Hepatocyte (in vitro differentiated cells): Measurements from ENCODE around the gene CDADC1.

Experiments
- CTCF ChIP-seq: fragments of 200-600 bp; sonication (generic); IDR thresholded peaks from 2 replicates; pipeline ENCODE4 v1.5.1; 2016; ENCODE audit warnings: antibody characterized with exemption, mild to moderate bottlenecking; ENCODE audit not compliant: poor library complexity
- EZH2 ChIP-seq: fragments of 200-600 bp; sonication (generic); IDR thresholded peaks from 2 replicates; pipeline ENCODE4 v1.6.1; 2016; ENCODE audit warnings: antibody characterized with exemption, mild to moderate bottlenecking, borderline replicate concordance

GRCh38 chr13:49214917-49215376, 32.8 kb upstream of the CDADC1 start:
- TF ChIP-seq CTCF (no peak), EZH2 (no peak)
